Measurements from ENCODE around the gene MAD1L1. TPM values are rescaled to one million over a fixed set of nuclear protein-coding genes. Genes with fewer than 3 reads are reported as not detected.
"Not testable (repeated sequence)": the region's sequence is repeated elsewhere in the genome, so short reads cannot be mapped to it uniquely, and the experiment has no call there.

MAD1L1 gene
- total and polyA plus RNA-seq, 2 of the 8 experiments (the other 6 are each of a cell fraction or from before 2014, with no cell fraction given): 40.4 to 44.6 TPM

- H2BK15ac ChIP-seq (ENCODE audit: low read length); H2BK12ac ChIP-seq (ENCODE audit: low read depth, low read length); H3K23me2 ChIP-seq (ENCODE audit: low read depth, low read length); H3K4me2 ChIP-seq (ENCODE audit: insufficient read depth in 1 of 2, low read depth in 2 of 2, low read length in 2 of 2); FAIRE-seq; H4K5ac ChIP-seq (ENCODE audit: insufficient read length, low read depth, low read length); H2AFZ ChIP-seq (ENCODE audit: low read length); H3K56ac ChIP-seq (replicated peaks; ENCODE audit: insufficient read length, low read depth, low read length); H2BK5ac ChIP-seq (ENCODE audit: low read depth, low read length); H3K79me1 ChIP-seq (ENCODE audit: low read depth, low read length); H3K9me3 ChIP-seq (ENCODE audit: insufficient read depth in 2 of 2, low read depth in 1 of 2, low read length in 1 of 2); H4K91ac ChIP-seq (replicated peaks; ENCODE audit: insufficient read length, low read length); H3K4me1 ChIP-seq (replicated peaks in 1 of 4; ENCODE audit: control insufficient read depth in 3 of 4, insufficient read depth in 4 of 4, low read length in 3 of 4); H3K79me2 ChIP-seq (ENCODE audit: control insufficient read depth in 1 of 2, insufficient read depth in 2 of 2, low read length in 2 of 2); POLR2A ChIA-PET (ENCODE audit: partially characterized antibody); H3K27me3 ChIP-seq (replicated peaks in 1 of 4; ENCODE audit: control insufficient read depth in 3 of 4, extremely low read depth in 1 of 4, insufficient read depth in 3 of 4, low read length in 3 of 4); H4K20me1 ChIP-seq (replicated peaks in 1 of 2; ENCODE audit: control insufficient read depth in 1 of 2, insufficient read depth in 2 of 2, low read length in 2 of 2); H3K23ac ChIP-seq (ENCODE audit: insufficient read length); H3K14ac ChIP-seq (ENCODE audit: insufficient read length); H3K4ac ChIP-seq (replicated peaks; ENCODE audit: insufficient read length, low read depth, low read length); H2BK20ac ChIP-seq (ENCODE audit: low read length); DNase-seq (ENCODE audit: low read depth in 1 of 2, low spot score in 2 of 2); H3K27ac ChIP-seq (ENCODE audit: low read depth, low read length); H4K8ac ChIP-seq (ENCODE audit: extremely low read depth, insufficient read depth, low read length); H3K4me3 ChIP-seq (ENCODE audit: extremely low read depth in 1 of 4, insufficient read depth in 2 of 4, low read depth in 3 of 4, low read length in 4 of 4); H3K18ac ChIP-seq (ENCODE audit: extremely low read depth, low read length); H2AK5ac ChIP-seq (ENCODE audit: low read depth, low read length); H3K9ac ChIP-seq (replicated peaks in 1 of 4; ENCODE audit: extremely low read depth in 1 of 4, low read depth in 3 of 4, low read length in 3 of 4); H3K36me3 ChIP-seq (ENCODE audit: control insufficient read depth in 2 of 4, insufficient read depth in 4 of 4, low read length in 3 of 4); H2BK120ac ChIP-seq (replicated peaks; ENCODE audit: low read depth, low read length): not testable (repeated sequence)
- CTCF ChIA-PET (ENCODE audit: partially characterized antibody): interaction anchor here (0.7 to 2.9 kb wide), 8 partner anchors 9 to 367 kb away, joined by 3 to 10 read pairs (median 3); no protein-coding TSS in a partner anchor
- WGBS, 2 experiments (ENCODE audit: extremely low coverage in 1 of 2, insufficient coverage in 1 of 2, insufficient read length in 1 of 2, insufficient replicate concordance in 2 of 2, low coverage in 1 of 2, low lambda C conversion rate in 2 of 2, missing lambda C conversion rate in 1 of 2): 95% methylated on average over 33 of the region's 40 CpGs; no CpG with 5 or more reads in 1 of the 2 experiments
Observed at GRCh38 chr7:1841286-1842021, 391.3 kb downstream of the MAD1L1 start.

- 98% methylated on average over 14 of the region's 18 CpGs; no CpG with 5 or more reads in 1 of the 2 experiments for WGBS, 2 experiments (ENCODE audit: extremely low coverage in 1 of 2, insufficient coverage in 1 of 2, insufficient read length in 1 of 2, insufficient replicate concordance in 2 of 2, low coverage in 1 of 2, low lambda C conversion rate in 2 of 2, missing lambda C conversion rate in 1 of 2)
- H3K23ac ChIP-seq (ENCODE audit: insufficient read length); H4K91ac ChIP-seq (replicated peaks; ENCODE audit: insufficient read length, low read length); H2AFZ ChIP-seq (ENCODE audit: low read length); H2BK12ac ChIP-seq (ENCODE audit: low read depth, low read length); H2BK5ac ChIP-seq (ENCODE audit: low read depth, low read length); H3K4me3 ChIP-seq (ENCODE audit: extremely low read depth in 1 of 4, insufficient read depth in 2 of 4, low read depth in 3 of 4, low read length in 4 of 4); H3K79me2 ChIP-seq (ENCODE audit: control insufficient read depth in 1 of 2, insufficient read depth in 2 of 2, low read length in 2 of 2); H3K4me2 ChIP-seq (ENCODE audit: insufficient read depth in 1 of 2, low read depth in 2 of 2, low read length in 2 of 2); H3K27me3 ChIP-seq (replicated peaks in 1 of 4; ENCODE audit: control insufficient read depth in 3 of 4, extremely low read depth in 1 of 4, insufficient read depth in 3 of 4, low read length in 3 of 4); H2BK120ac ChIP-seq (replicated peaks; ENCODE audit: low read depth, low read length); H3K56ac ChIP-seq (replicated peaks; ENCODE audit: insufficient read length, low read depth, low read length); H3K4me1 ChIP-seq (replicated peaks in 1 of 4; ENCODE audit: control insufficient read depth in 3 of 4, insufficient read depth in 4 of 4, low read length in 3 of 4); H3K9ac ChIP-seq (replicated peaks in 1 of 4; ENCODE audit: extremely low read depth in 1 of 4, low read depth in 3 of 4, low read length in 3 of 4); H2AK5ac ChIP-seq (ENCODE audit: low read depth, low read length); H3K9me3 ChIP-seq (ENCODE audit: insufficient read depth in 2 of 2, low read depth in 1 of 2, low read length in 1 of 2); H4K20me1 ChIP-seq (replicated peaks in 1 of 2; ENCODE audit: control insufficient read depth in 1 of 2, insufficient read depth in 2 of 2, low read length in 2 of 2); H3K18ac ChIP-seq (ENCODE audit: extremely low read depth, low read length); DNase-seq (ENCODE audit: low read depth in 1 of 2, low spot score in 2 of 2); H3K36me3 ChIP-seq (ENCODE audit: control insufficient read depth in 2 of 4, insufficient read depth in 4 of 4, low read length in 3 of 4); H4K5ac ChIP-seq (ENCODE audit: insufficient read length, low read depth, low read length); H3K14ac ChIP-seq (ENCODE audit: insufficient read length); H3K4ac ChIP-seq (replicated peaks; ENCODE audit: insufficient read length, low read depth, low read length); H2BK15ac ChIP-seq (ENCODE audit: low read length); H4K8ac ChIP-seq (ENCODE audit: extremely low read depth, insufficient read depth, low read length); FAIRE-seq; H3K23me2 ChIP-seq (ENCODE audit: low read depth, low read length); H3K27ac ChIP-seq (ENCODE audit: low read depth, low read length); H3K79me1 ChIP-seq (ENCODE audit: low read depth, low read length); H2BK20ac ChIP-seq (ENCODE audit: low read length); POLR2A ChIA-PET (ENCODE audit: partially characterized antibody): not testable (repeated sequence)
- CTCF ChIA-PET (ENCODE audit: partially characterized antibody): interaction anchor here (1.5 to 2.9 kb wide), 2 partner anchors 27 to 43 kb away, joined by 4 to 10 read pairs; no protein-coding TSS in a partner anchor
Observed at GRCh38 chr7:1840744-1841143, 392.0 kb downstream of the MAD1L1 start.
